ENCODE measurements around the gene SLIT1. TPM values are rescaled to one million over a fixed set of nuclear protein-coding genes. Genes with fewer than 3 reads are reported as not detected.

SLIT1 gene
- total RNA-seq, 2 donors from 2014 or later = 0.78 to 0.99 TPM

- 15 to 19% methylated on average over 22 of the region's 23 CpGs for WGBS, 2 donors
- ATAC-seq (no peak), DNase-seq (peak in 1 of 4 donors; percentile 11)
- no peak for TF ChIP-seq POLR2A (IDR thresholded peaks at IDR 0.05)
- TF ChIP-seq, protein P1, sequence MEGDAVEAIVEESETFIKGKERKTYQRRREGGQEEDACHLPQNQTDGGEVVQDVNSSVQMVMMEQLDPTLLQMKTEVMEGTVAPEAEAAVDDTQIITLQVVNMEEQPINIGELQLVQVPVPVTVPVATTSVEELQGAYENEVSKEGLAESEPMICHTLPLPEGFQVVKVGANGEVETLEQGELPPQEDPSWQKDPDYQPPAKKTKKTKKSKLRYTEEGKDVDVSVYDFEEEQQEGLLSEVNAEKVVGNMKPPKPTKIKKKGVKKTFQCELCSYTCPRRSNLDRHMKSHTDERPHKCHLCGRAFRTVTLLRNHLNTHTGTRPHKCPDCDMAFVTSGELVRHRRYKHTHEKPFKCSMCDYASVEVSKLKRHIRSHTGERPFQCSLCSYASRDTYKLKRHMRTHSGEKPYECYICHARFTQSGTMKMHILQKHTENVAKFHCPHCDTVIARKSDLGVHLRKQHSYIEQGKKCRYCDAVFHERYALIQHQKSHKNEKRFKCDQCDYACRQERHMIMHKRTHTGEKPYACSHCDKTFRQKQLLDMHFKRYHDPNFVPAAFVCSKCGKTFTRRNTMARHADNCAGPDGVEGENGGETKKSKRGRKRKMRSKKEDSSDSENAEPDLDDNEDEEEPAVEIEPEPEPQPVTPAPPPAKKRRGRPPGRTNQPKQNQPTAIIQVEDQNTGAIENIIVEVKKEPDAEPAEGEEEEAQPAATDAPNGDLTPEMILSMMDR (IDR thresholded peaks at IDR 0.05) = no peak
- Histone ChIP-seq H3K36me3 (replicated peaks in 1 of 2; ENCODE audit: insufficient read depth in 1 of 2, low read depth in 2 of 2) (no peaks in the 10 kb centered on the region), H3K4me3 (no peak overlapping the region), H3K4me1 (peaks cover 5% of the 10 kb centered on the region), H3K9me3 (no peaks in the 10 kb centered on the region), H3K27ac (no peak overlapping the region), H3K27me3 (no peaks in the 10 kb centered on the region)
- intact Hi-C loops (cut with DNase I) = no loop called here
Observed at GRCh38 chr10:97096261-97097083, 89.3 kb downstream of the SLIT1 start.

GRCh38 chr10:97095701-97096260, 90.0 kb downstream of the SLIT1 start:
- Histone ChIP-seq H3K4me1 (peaks cover 5% of the 10 kb centered on the region), H3K36me3 (replicated peaks in 1 of 2; ENCODE audit: insufficient read depth in 1 of 2, low read depth in 2 of 2) (no peaks in the 10 kb centered on the region), H3K27me3 (no peaks in the 10 kb centered on the region), H3K27ac (no peak overlapping the region), H3K9me3 (no peaks in the 10 kb centered on the region), H3K4me3 (no peak overlapping the region)
- no peak for TF ChIP-seq POLR2A (IDR thresholded peaks at IDR 0.05)
- DNase-seq (no peak), ATAC-seq (no peak)
- 29 to 30% methylated on average over 10 to 11 of the region's 11 CpGs for WGBS, 2 donors
- intact Hi-C loops (cut with DNase I) = no loop called here

DNA sequence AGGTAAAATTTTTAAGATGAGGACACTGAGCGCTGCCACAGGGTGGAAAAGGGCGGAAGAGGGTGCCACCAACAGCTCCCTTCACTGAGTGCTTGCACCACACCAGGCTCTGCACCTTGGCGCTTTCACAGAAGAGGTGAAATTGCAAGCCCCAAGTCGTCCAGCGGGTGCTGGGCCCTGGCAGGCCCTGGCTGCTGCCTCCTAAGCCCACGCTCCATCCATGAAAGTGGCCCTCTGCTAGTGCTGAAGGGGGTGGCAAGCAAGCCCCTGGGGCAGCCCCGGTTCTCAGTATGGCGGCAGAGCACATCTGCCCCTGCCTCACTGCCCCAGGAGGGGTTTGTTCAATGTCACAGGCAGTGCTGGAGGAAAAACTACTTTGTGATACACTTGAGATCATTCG, 95.1 kb downstream of the SLIT1 start:
- 45 to 73% methylated on average over 3 to 8 of the region's 9 CpGs for WGBS, 2 donors

DNA sequence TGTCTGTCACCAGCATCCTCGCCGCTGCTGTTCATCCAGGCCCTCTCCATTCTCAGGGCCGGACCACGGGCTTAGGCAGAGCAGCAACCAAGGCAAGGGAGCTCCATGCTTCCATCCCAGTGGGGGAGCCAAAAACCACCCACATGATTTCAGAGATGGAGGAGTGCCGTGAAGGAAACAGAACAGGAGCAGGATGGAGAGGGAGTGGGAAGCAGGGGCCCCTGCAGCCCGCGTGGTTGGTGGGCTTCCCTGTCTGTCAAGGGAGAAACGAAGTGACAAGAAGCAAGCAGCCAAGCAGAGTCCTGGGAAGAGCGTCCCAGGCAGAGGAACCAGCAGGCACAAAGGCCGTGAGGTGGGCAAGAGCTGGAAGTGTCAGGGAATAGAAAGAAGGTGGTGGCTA, 95.7 kb downstream of the SLIT1 start:
- ATAC-seq (no peak), DNase-seq (no peak)
- intact Hi-C loops (cut with DNase I) = no loop called here
- Histone ChIP-seq H3K4me3 (no peak overlapping the region), H3K36me3 (replicated peaks in 1 of 2; ENCODE audit: insufficient read depth in 1 of 2, low read depth in 2 of 2) (no peaks in the 10 kb centered on the region), H3K4me1 (no peaks in the 10 kb centered on the region), H3K9me3 (no peaks in the 10 kb centered on the region), H3K27me3 (no peaks in the 10 kb centered on the region), H3K27ac (no peak overlapping the region)
- WGBS, 2 donors = 53 to 54% methylated on average over 10 of the region's 10 CpGs
- no peak for TF ChIP-seq POLR2A (IDR thresholded peaks at IDR 0.05)
- TF ChIP-seq, protein P1 (IDR thresholded peaks at IDR 0.05) = no peak

More for the DNA sequence above, 95.1 kb downstream of the SLIT1 start:
- no peak overlapping the region for H3K27ac ChIP-seq
- TF ChIP-seq POLR2A (IDR thresholded peaks at IDR 0.05) = no peak
- TF ChIP-seq, protein P1 (IDR thresholded peaks at IDR 0.05) = no peak
- no peaks in the 10 kb centered on the region for H3K27me3 ChIP-seq
- H3K4me1 ChIP-seq = no peaks in the 10 kb centered on the region
- ATAC-seq = no peak
- intact Hi-C loops (cut with DNase I) = no loop called here
- no peak for DNase-seq
- no peaks in the 10 kb centered on the region for H3K9me3 ChIP-seq
- H3K36me3 ChIP-seq (replicated peaks in 1 of 2; ENCODE audit: insufficient read depth in 1 of 2, low read depth in 2 of 2) = no peaks in the 10 kb centered on the region
- H3K4me3 ChIP-seq = no peak overlapping the region

GRCh38 chr10:97089209-97089870, 96.4 kb downstream of the SLIT1 start:
- no peaks in the 10 kb centered on the region for H3K27me3 ChIP-seq
- no peak for DNase-seq
- no peak for ATAC-seq

More at GRCh38 chr10:97089209-97089870, 96.4 kb downstream of the SLIT1 start:
- WGBS, 2 donors = 29% methylated on average over 15 of the region's 15 CpGs
- Histone ChIP-seq H3K36me3 (replicated peaks in 1 of 2; ENCODE audit: insufficient read depth in 1 of 2, low read depth in 2 of 2) (no peaks in the 10 kb centered on the region), H3K9me3 (no peaks in the 10 kb centered on the region), H3K4me1 (no peaks in the 10 kb centered on the region), H3K27ac (no peak overlapping the region), H3K4me3 (no peak overlapping the region)
- TF ChIP-seq, protein P1 (IDR thresholded peaks at IDR 0.05) = no peak
- no peak for TF ChIP-seq POLR2A (IDR thresholded peaks at IDR 0.05)
- intact Hi-C loops (cut with DNase I) = no loop called here

All from body of pancreas (tissue), 4 donors.